Fibroblast of villous mesenchyme (primary cell): ENCODE results near the gene FBXO31. TPM values are rescaled to one million over a fixed set of nuclear protein-coding genes. Genes with fewer than 3 reads are reported as not detected.
"Not testable (repeated sequence)": the region's sequence is repeated elsewhere in the genome, so short reads cannot be mapped to it uniquely, and the experiment has no call there.

Source experiments
- DNase-seq: peaks from one replicate; pipeline ENCODE4 v3.0.0-alpha.2; 2010; ENCODE audit warnings: low read depth
- H3K4me3 ChIP-seq: 2 replicates; pipeline ENCODE4 v1.5.1; 2011; ENCODE audit warnings: low read depth, mild to moderate bottlenecking, low read length
- CTCF ChIP-seq: IDR thresholded peaks from 2 replicates; pipeline ENCODE4 v1.5.1; 2012; ENCODE audit warnings: low read depth, mild to moderate bottlenecking, low read length; ENCODE audit not compliant: insufficient read depth
- total RNA-seq: library from RNA; depleted of rRNA; stranded (reverse); fragments of >200 nt; gene quantifications from 2 replicates; pipeline ENCODE4 v1.2.3, GENCODE V29; 2012

Gene FBXO31
- total RNA-seq, 1 donor, result 25.9 TPM

DNA sequence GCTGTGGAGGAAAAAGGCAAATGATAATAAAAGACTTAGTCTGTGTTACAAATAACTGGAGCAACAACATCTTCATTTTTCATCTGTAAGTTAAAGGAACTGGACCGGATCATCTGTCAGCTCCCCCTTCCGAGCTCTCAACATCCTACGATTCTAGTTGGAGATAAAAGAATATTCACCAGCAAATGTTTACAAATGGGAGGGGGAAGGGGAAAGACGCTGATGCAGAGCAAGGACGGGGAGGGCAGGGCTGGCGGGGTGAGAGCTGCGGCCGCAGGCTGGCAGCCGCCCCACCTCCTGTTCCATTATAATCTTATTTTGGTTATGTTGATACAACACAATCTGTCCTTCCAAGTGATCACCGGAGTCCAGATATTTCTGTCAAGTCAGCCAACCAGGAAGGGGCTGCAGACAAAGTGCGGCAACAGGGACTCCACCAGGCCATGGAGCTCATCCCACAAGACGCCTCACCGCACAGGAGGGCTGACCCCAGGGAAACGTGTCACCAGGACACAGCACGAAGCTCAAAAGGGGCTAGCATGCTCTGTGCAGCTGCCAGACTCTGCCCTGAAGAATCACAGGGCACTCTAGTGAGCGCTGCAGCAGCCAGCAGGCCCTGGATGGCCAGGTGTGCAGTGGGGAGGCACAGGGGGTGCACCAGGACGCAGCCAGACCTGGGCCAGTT is 19.7 kb downstream of the FBXO31 start:
- H3K4me3 ChIP-seq, result peak overlapping the region; percentile 33
- peak; percentile 84 for DNase-seq
- TF ChIP-seq CTCF, result no peak

- not testable (repeated sequence) for H3K4me3 ChIP-seq, DNase-seq
Measured at GRCh38 chr16:87362828-87363559, 20.6 kb downstream of the FBXO31 start.

DNA sequence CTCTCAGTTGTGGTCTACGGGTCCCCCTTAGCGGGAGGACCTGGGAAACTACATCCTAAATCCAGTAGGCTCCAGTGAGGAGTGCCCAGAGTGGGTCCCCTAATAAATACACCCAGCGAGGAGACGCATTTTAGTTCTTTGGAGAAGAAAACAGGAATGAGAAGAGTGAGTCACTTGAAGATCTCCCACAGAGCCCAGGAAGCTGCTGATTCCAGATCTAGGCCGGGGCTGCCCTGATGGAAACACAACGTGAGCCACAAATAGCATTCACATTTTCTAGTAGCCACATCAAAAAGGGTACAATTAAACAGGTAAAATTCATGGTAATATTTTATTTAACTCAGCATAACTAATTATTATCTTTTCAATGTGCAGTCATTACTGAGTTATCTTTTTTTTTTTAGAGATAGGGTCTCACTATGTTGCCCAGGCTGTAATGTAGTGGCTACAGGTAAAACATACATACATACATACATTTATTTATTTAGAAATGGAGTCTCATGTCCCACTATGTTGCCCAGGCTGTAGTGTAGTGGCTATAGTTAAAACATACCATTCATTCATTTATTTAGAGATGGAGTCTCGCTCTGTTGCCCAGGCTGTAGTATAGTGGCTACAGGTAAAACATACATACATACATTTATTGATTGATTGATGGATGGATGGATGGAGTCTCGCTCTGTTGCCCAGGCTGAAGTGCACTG is 21.5 kb downstream of the FBXO31 start:
- no peak overlapping the region for H3K4me3 ChIP-seq
- no peak for DNase-seq
- no peak for TF ChIP-seq CTCF

GRCh38 chr16:87360862-87361610 is 22.5 kb downstream of the FBXO31 start:
- H3K4me3 ChIP-seq, result no peak overlapping the region
- DNase-seq, result no peak
- TF ChIP-seq CTCF, result no peak

GRCh38 chr16:87359121-87359520 is 24.5 kb downstream of the FBXO31 start:
- DNase-seq, result no peak
- no peak for TF ChIP-seq CTCF
- no peak overlapping the region for H3K4me3 ChIP-seq

DNA sequence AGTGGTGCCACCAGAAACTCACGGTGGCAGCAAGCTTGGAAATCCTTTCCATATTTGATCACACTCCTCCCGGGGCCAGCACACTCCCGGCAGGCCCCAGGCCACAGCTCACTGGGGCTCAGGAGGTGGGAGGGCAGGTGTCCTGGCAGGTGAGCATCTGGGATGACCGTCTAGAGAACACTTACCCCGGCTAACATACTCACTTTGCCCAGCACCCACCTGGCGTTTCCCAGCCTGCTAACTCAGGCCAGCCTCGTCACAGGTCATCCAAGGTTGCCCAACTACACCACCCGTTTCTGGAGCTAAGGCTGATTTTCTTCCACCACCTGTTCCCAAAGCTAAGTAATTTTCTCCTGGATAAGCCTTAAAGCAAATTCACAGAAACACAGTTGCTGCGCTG is 24.9 kb downstream of the FBXO31 start:
- no peak for DNase-seq
- no peak for TF ChIP-seq CTCF
- H3K4me3 ChIP-seq, result no peak overlapping the region
